ENCODE measurements around the gene GPR25.

DNA sequence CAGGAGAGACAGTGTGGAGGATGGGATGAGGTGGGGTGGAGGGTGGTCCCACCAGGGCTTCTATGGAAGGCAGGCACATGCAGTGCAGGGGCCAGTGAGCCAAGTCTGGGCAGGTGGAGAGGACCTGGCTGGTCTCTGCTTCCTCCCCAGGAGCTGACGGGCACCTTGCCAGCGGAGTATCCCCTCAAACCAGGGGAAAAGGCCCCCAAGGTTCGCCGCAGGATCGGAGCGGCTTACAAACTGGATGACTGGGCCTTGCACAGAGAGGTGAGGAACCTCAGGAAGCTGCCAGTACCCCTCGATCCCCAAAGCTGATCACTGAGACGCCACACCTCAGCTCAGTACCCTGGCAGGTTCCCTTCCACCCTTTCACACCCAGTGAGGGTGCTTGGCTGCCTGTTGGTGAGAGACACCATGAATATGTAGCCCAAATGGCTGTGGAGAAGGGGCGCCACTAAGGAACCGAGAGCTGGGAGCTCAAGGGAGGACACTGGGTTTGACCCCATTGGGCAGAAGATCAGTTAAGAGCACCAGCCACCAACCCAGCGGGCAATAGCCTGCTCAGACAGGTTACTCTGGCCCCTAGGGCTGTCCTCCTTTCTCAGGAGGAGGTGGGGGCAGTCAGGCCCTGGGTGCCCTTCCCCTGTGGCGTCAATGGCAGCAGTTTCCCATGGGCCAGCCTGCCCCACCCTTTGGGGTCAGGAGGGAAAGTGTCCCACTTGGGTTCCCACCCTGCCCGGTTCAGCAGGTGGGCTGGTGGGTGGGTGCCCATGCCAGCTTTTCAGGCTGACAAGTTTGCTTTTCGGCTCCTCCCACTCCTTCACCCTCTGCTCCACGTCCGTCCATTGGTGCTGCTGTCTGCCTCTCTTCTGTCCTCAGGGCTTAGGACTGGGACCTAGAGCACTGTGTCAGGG is 27.4 kb downstream of the GPR25 start:
- TF ChIP-seq YY1 (IDR thresholded peaks at IDR 0.05; ENCODE audit: insufficient read depth, insufficient read length) = no peak
- TF ChIP-seq ZNF274 (IDR thresholded peaks at IDR 0.05; ENCODE audit: low read depth, low read length) = no peak

Measured in NT2/D1 (cell line).